ENCODE data around the gene IQCH.

DNA sequence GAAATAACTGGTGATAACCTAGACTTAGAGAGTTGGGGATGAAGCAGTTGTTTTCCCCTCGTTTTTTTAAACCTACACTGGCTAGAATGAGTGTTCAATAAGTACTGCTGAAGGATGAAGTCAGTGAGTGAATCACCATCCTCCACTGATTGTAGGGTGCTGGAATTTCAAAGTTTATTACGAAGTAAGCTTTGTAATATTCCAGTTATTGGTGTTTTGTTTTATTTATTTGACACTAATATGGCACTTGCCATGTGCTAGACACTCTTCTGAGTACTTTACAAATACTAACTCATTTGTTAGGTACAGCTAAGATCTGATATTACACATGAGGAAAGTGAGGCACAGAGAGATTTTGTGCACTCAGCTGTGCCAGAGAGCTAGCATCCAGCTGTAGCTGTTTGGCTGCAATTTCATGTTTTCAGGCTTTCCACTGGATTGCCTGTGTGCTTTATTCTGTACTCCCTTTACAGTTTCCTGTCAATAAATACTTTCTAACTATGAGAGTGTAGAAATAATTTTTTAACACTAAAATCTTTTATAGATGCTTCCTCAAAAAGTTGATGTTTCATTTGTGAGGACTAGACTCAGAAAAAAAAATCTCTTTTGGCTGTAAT is 293.8 kb downstream of the IQCH start:
- TF ChIP-seq GATA2 (IDR thresholded peaks at IDR 0.05; ENCODE audit: low read depth, low read length) (no peak), GATA3 (IDR thresholded peaks at IDR 0.05; ENCODE audit: low read depth, low read length) (no peak)

Data from SH-SY5Y (cell line).